Mucosa of rectum (tissue), 2 donors: ENCODE results near the gene ALG8.
"Not testable (repeated sequence)": the region's sequence is repeated elsewhere in the genome, so short reads cannot be mapped to it uniquely, and the experiment has no call there.

Experiments
- H3K27ac ChIP-seq, 2 donors: one replicate each; pipeline ENCODE4 v1.7.0; 2013; ENCODE audit warnings: inconsistent platforms in 2 of 2, low read depth in 2 of 2, low read length in 2 of 2
- H3K27me3 ChIP-seq, 2 donors: one replicate each; pipeline ENCODE4 v1.7.0; 2013; ENCODE audit warnings: low read length in 2 of 2; ENCODE audit not compliant: control insufficient read depth in 2 of 2, insufficient read depth in 2 of 2
- H3K36me3 ChIP-seq, 2 donors: one replicate each; pipeline ENCODE4 v1.7.0; 2013; ENCODE audit warnings: low read length in 2 of 2; ENCODE audit not compliant: control insufficient read depth in 2 of 2, insufficient read depth in 2 of 2
- H3K4me1 ChIP-seq, 2 donors: one replicate each; pipeline ENCODE4 v1.7.0; 2013; ENCODE audit warnings: low read length in 2 of 2, mild to moderate bottlenecking in 1 of 2; ENCODE audit not compliant: control insufficient read depth in 2 of 2, insufficient read depth in 2 of 2
- H3K4me3 ChIP-seq, 2 donors: one replicate each; pipeline ENCODE4 v1.7.0; 2013; ENCODE audit warnings: low read length in 2 of 2
- H3K9ac ChIP-seq, 2 donors: one replicate each; pipeline ENCODE4 v1.7.0; 2013; ENCODE audit warnings: low read length in 2 of 2, low read depth in 1 of 2, mild to moderate bottlenecking in 1 of 2
- H3K9me3 ChIP-seq, 2 donors: one replicate each; pipeline ENCODE4 v1.7.0; 2013; ENCODE audit warnings: low read length in 2 of 2; ENCODE audit not compliant: control insufficient read depth in 2 of 2
- donor health status: healthy.
- donor health status: Normal muscosa, but diverticular disease.

Gene ALG8

DNA sequence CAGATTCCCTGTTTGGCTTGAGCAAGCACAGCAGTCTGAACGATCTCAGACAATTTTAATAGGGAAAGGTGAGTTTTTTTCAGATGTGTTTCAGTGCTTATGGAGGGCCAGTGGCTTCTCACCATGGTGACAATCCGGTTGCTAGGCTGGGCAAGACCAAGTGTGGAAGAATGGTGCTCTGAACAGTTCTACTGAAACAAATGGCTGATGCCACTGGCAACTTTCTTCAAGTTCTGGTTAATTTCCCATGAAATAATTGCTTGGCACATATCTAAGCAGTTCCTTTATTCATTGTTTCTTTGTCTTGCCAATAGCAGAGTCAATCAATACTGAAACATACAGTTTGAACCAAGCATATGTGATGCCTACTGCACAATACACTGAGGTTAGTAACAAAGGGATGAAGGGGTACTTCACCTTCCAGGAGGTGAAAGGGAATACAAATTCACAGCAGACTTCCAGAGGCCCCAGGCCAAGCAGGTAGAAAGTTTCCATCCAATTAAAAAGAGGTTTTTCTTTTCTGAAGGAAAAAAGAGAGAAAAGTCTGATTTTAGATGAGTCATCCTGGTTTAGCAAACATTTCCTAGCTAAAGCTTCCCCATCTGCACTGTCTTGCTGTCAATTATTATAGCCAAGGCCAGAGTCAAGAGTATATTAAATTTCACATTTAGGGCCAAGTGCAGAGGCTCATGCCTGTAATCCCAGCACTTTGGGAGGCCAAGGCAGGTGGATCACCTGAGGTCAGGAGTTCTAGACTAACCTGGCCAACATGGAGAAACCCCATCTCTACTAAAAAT is 38.6 kb downstream of the ALG8 start:
- no peaks in the 10 kb centered on the region for H3K27me3 ChIP-seq
- no peaks in the 10 kb centered on the region for H3K9me3 ChIP-seq
- H3K4me3 ChIP-seq, result no peak overlapping the region
- no peak overlapping the region for H3K9ac ChIP-seq
- H3K27ac ChIP-seq, result no peak overlapping the region
- no peaks in the 10 kb centered on the region for H3K4me1 ChIP-seq
- peaks cover 8 to 24% of the 10 kb centered on the region in 2 donors for H3K36me3 ChIP-seq

- H3K36me3 ChIP-seq, result peaks cover 8 to 24% of the 10 kb centered on the region in 2 donors
- no peaks in the 10 kb centered on the region for H3K27me3 ChIP-seq
- no peak overlapping the region for H3K9ac ChIP-seq
- H3K4me1 ChIP-seq, result no peaks in the 10 kb centered on the region
- H3K9me3 ChIP-seq, result no peaks in the 10 kb centered on the region
- H3K4me3 ChIP-seq, result no peak overlapping the region
- no peak overlapping the region for H3K27ac ChIP-seq
Observed at GRCh38 chr11:78100261-78100660, 39.2 kb downstream of the ALG8 start.

DNA sequence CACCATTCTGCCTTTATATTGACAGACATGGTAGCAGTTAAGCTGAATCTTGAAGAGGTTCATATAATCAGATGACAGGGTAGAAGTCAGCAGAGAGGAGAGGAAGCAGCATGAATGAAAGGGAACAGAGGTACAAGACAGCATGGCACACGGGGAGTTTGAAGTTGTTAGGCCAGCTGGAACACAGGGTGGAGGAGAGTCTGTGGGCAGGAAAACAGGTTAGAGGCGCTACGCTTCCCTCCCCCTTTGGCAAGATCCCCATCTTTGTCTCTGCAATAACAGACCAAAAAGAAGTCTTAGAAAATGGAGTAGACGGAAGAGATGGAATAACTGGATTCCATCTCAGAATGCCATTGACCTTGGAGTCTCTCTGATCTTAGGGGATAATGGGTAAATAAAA is 39.8 kb downstream of the ALG8 start:
- no peak overlapping the region for H3K9ac ChIP-seq
- peaks cover 8 to 24% of the 10 kb centered on the region in 2 donors for H3K36me3 ChIP-seq
- no peak overlapping the region for H3K4me3 ChIP-seq
- H3K27me3 ChIP-seq, result no peaks in the 10 kb centered on the region
- H3K9me3 ChIP-seq, result no peaks in the 10 kb centered on the region
- H3K27ac ChIP-seq, result no peak overlapping the region
- no peaks in the 10 kb centered on the region for H3K4me1 ChIP-seq

- no peaks in the 10 kb centered on the region for H3K9me3 ChIP-seq
- no peak overlapping the region for H3K9ac ChIP-seq
- H3K27me3 ChIP-seq, result no peaks in the 10 kb centered on the region
- peaks cover 8 to 21% of the 10 kb centered on the region in 2 donors for H3K36me3 ChIP-seq
- no peaks in the 10 kb centered on the region for H3K4me1 ChIP-seq
- no peak overlapping the region for H3K4me3 ChIP-seq
- H3K27ac ChIP-seq, result no peak overlapping the region
Observed at GRCh38 chr11:78097666-78098385, 41.6 kb downstream of the ALG8 start.

DNA sequence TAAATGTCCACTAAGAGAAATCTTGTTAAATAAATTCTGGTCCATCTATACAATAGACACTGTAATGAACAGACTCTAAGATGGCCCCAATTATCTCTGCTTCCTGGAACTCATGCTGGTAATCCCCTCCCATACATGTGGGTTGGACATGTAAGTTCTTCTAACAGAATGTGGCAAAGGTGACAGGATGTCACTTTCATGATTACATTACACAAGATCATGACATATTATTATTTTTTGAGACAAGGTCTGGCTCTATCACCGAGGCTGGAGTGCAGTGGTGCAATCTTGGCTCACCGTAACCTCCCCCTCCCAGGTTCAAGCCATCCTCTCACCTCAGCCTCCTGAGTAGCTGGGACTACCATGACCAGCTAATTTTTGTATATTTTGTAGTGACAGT is 45.2 kb downstream of the ALG8 start:
- no peak overlapping the region for H3K9ac ChIP-seq
- no peak overlapping the region for H3K4me3 ChIP-seq
- H3K4me1 ChIP-seq, result peaks cover 0 to 3% of the 10 kb centered on the region in 2 donors
- H3K27me3 ChIP-seq, result no peaks in the 10 kb centered on the region
- peaks cover 0 to 4% of the 10 kb centered on the region in 2 donors for H3K36me3 ChIP-seq
- no peak overlapping the region for H3K27ac ChIP-seq
- no peaks in the 10 kb centered on the region for H3K9me3 ChIP-seq

GRCh38 chr11:78086521-78087074 is 52.8 kb downstream of the ALG8 start:
- H3K4me1 ChIP-seq, H3K27me3 ChIP-seq, H3K9me3 ChIP-seq, H3K27ac ChIP-seq, H3K36me3 ChIP-seq, H3K9ac ChIP-seq, H3K4me3 ChIP-seq: not testable (repeated sequence)

- Histone ChIP-seq H3K9me3 (no peaks in the 10 kb centered on the region), H3K4me1 (peaks cover 0 to 3% of the 10 kb centered on the region in 2 donors), H3K36me3 (no peaks in the 10 kb centered on the region), H3K27ac (no peak overlapping the region), H3K9ac (no peak overlapping the region), H3K27me3 (no peaks in the 10 kb centered on the region), H3K4me3 (no peak overlapping the region)
Observed at GRCh38 chr11:78085972-78086371, 53.5 kb downstream of the ALG8 start.

- H3K9me3 ChIP-seq, H3K27ac ChIP-seq, H3K4me3 ChIP-seq, H3K9ac ChIP-seq, H3K4me1 ChIP-seq, H3K36me3 ChIP-seq, H3K27me3 ChIP-seq: not testable (repeated sequence)
Observed at GRCh38 chr11:78084506-78084905, 54.9 kb downstream of the ALG8 start.

DNA sequence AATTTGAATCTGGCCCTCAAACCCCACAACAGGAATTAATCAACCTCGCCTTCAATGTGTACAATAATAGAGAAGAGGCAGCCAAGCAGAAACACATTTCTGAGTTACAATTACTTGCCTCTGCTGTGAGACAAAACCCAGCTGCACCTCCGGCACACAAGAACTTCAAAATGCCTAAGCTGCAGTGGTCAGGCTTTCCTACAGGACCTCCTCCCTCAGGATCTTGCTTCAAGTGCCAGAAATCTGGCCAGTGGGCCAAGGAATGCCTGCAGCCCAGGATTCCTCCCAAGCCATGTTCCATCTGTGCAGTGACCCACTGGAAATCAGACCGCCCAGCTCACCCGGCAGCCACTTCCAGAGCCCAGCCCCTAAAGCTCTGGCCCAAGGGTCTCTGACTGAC is 56.4 kb downstream of the ALG8 start:
- no peaks in the 10 kb centered on the region for H3K36me3 ChIP-seq
- no peak overlapping the region for H3K9ac ChIP-seq
- H3K27me3 ChIP-seq, result no peaks in the 10 kb centered on the region
- H3K9me3 ChIP-seq, result no peaks in the 10 kb centered on the region
- H3K4me3 ChIP-seq, result no peak overlapping the region
- H3K27ac ChIP-seq, result no peak overlapping the region
- peaks cover 4 to 5% of the 10 kb centered on the region in 2 donors for H3K4me1 ChIP-seq

DNA sequence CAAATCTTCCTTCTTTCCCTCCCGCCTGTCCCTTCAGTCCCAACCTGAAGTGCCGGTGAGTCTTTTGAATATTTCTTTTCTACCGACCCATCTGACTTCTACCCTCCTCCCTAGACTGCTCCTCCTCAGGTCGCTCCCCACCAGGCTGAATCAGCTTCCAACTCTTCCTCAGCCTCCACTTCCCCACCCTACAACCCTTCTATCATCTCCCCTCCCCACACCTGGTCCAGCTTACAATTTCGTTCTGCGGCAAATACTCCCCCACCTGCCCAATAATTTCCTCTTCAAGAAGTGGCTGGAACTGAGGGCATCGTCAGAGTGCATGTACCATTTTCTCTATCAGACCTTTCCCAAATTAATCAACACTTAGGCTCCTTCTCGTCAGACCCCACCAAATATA is 57.3 kb downstream of the ALG8 start:
- Histone ChIP-seq H3K36me3 (no peaks in the 10 kb centered on the region), H3K9me3 (no peaks in the 10 kb centered on the region), H3K9ac (no peak overlapping the region), H3K27ac (no peak overlapping the region), H3K27me3 (no peaks in the 10 kb centered on the region), H3K4me1 (peaks cover 6 to 11% of the 10 kb centered on the region in 2 donors), H3K4me3 (no peak overlapping the region)
